A549 (cell line): ENCODE measurements around the gene RAX2. TPM values are rescaled to one million over a fixed set of nuclear protein-coding genes. Genes with fewer than 3 reads are reported as not detected.

ENCODE experiments used
- ATAC-seq, 2 experiments: fragments of 200-7000 bp in 1 of 2; fragments of >200 bp in 1 of 2; cut with Nextera tagmentation in 1 of 2; cut with Tn5 transposase in 1 of 2; 3 replicates each; pipeline versions ENCODE4 v1.8.0 to v1.9.1; 2018 to 2020; ENCODE audit warnings: mild to moderate bottlenecking in 1 of 2, moderate library complexity in 1 of 2
- CTCF ChIA-PET: fragments of 300-600 bp; sonication (Branson Sonifier 250); formaldehyde crosslinking; extraction: SDS; loops from one replicate; lab custom pipeline; 2021; ENCODE audit warnings: antibody characterized with exemption, inconsistent platforms; lab: Yijun Ruan, JAX
- POLR2A ChIA-PET: fragments of 350-600 bp; formaldehyde crosslinking; extraction: SDS; loops from one replicate; lab custom pipeline; 2021; ENCODE audit warnings: antibody characterized with exemption, inconsistent platforms; lab: Yijun Ruan, JAX
- DNase-seq, 2 experiments: peaks; one replicate each; pipeline versions ENCODE4 v3.0.0 to v3.0.0-alpha.2; 2011 to 2016; ENCODE audit warnings: low read depth in 1 of 2, low spot score in 1 of 2
- FAIRE-seq: peaks from 2 replicates; lab custom pipeline; 2011; peaks lifted over from hg19 to GRCh38; lab: Jason Lieb, UNC
- H3K27ac ChIP-seq, 2 experiments: fragments of >200 bp; sonication (Bioruptor Twin); formaldehyde crosslinking; 3 replicates each; pipeline ENCODE4 v1.5.1; 2016 to 2017
- H3K4me1 ChIP-seq: fragments of >200 bp; sonication (Bioruptor Twin); formaldehyde crosslinking; 3 replicates; pipeline ENCODE4 v1.6.1; 2016
- H3K4me2 ChIP-seq: fragments of >200 bp; sonication (Bioruptor Twin); formaldehyde crosslinking; 3 replicates; pipeline ENCODE4 v1.6.1; 2016
- H3K4me3 ChIP-seq: fragments of >200 bp; sonication (Bioruptor Twin); formaldehyde crosslinking; 3 replicates; pipeline ENCODE4 v1.5.1; 2016
- H3K9me3 ChIP-seq: fragments of >200 bp; sonication (Bioruptor Twin); formaldehyde crosslinking; 3 replicates; pipeline ENCODE4 v1.6.1; 2016
- CBX2 ChIP-seq: fragments of 200-600 bp; sonication (generic); IDR thresholded peaks from 2 replicates; pipeline ENCODE4 v1.6.1; 2016; ENCODE audit warnings: low read depth, mild to moderate bottlenecking, borderline replicate concordance
- EHMT2 ChIP-seq: fragments of 200-600 bp; sonication (generic); IDR thresholded peaks from 2 replicates; pipeline ENCODE4 v1.6.1; 2016; ENCODE audit warnings: antibody characterized with exemption, low read depth, mild to moderate bottlenecking, moderate library complexity
- FOSB ChIP-seq: fragments of 250-450 bp; sonication (Bioruptor Pico); IDR thresholded peaks from 2 replicates; pipeline ENCODE4 v1.5.0; 2020; ENCODE audit warnings: mild to moderate bottlenecking, moderate library complexity
- FOSL2 ChIP-seq, 2 experiments: fragments of 450-650 bp in 1 of 2; fragments of >200 bp in 1 of 2; sonication (Bioruptor Twin) in 1 of 2; formaldehyde crosslinking; IDR thresholded peaks; 2 replicates each; pipeline versions ENCODE4 v1.5.0 to v1.6.1; 2016 to 2020; ENCODE audit warnings: mild to moderate bottlenecking in 1 of 2, moderate library complexity in 1 of 2
- FOXS1 ChIP-seq: fragments of 250-450 bp; sonication (Bioruptor Pico); IDR thresholded peaks from 2 replicates; pipeline ENCODE4 v1.5.0; 2020; ENCODE audit warnings: mild to moderate bottlenecking, moderate library complexity
- HDAC2 ChIP-seq: fragments of 200-600 bp; sonication (generic); IDR thresholded peaks from 2 replicates; pipeline ENCODE4 v1.6.1; 2016
- JUN ChIP-seq, 2 experiments: fragments of >200 bp; sonication (Bioruptor Twin); formaldehyde crosslinking; IDR thresholded peaks; 2 replicates in 1 of 2; 3 replicates in 1 of 2; pipeline ENCODE4 v1.6.1; 2016 to 2017
- JUNB ChIP-seq: fragments of >200 bp; sonication (Bioruptor Twin); formaldehyde crosslinking; IDR thresholded peaks from 2 replicates; pipeline ENCODE4 v1.6.1; 2016
- MAZ ChIP-seq: fragments of 150-350 bp; IDR thresholded peaks from 2 replicates; pipeline ENCODE4 v1.6.1; 2014; ENCODE audit warnings: antibody characterized with exemption, low read depth, low read length, borderline replicate concordance
- MYC ChIP-seq: IDR thresholded peaks from 2 replicates; pipeline ENCODE4 v1.6.1; 2012; ENCODE audit warnings: mild to moderate bottlenecking, inconsistent platforms, low read length, improper control_type of control experiment, borderline replicate concordance
- NFE2L2 ChIP-seq: fragments of 150-350 bp; conservative IDR thresholded peaks from 2 replicates; pipeline ENCODE4 v1.6.1; 2014; ENCODE audit warnings: low read length
- NPAS2 ChIP-seq: fragments of 250-450 bp; sonication (Bioruptor Pico); IDR thresholded peaks from 2 replicates; pipeline ENCODE4 v1.8.0; 2022; ENCODE audit warnings: mild to moderate bottlenecking, moderate library complexity, borderline replicate concordance
- SMC3 ChIP-seq: fragments of >200 bp; sonication (Bioruptor Twin); formaldehyde crosslinking; IDR thresholded peaks from 3 replicates; pipeline ENCODE4 v1.6.1; 2018; ENCODE audit warnings: inconsistent platforms
- SREBF2 ChIP-seq: fragments of 450-650 bp; IDR thresholded peaks from 2 replicates; pipeline ENCODE4 v1.6.1; 2014; ENCODE audit warnings: mild to moderate bottlenecking, moderate library complexity
- ZFP36 ChIP-seq: fragments of 450-650 bp; IDR thresholded peaks from 2 replicates; pipeline ENCODE4 v1.6.1; 2014; ENCODE audit warnings: borderline replicate concordance; ENCODE audit not compliant: partially characterized antibody
- WGBS: methylation state at CpG from one replicate; pipeline ENCODE4 v1.1.6; 2017; ENCODE audit errors: missing lambda C conversion rate; 5-methylcytosine and 5-hydroxymethylcytosine counted together
- polyA plus RNA-seq, 4 experiments: library from polyadenylated mRNA; depleted of rRNA in 3 of 4; stranded (reverse); fragments of >200 nt; fragmentation: RNase III in 1 of 4; extraction: RNeasy Plus Mini Kit Qiagen cat#74134 plus additional on column Dnase treatment in 1 of 4; gene quantifications; 2 replicates in 3 of 4; 3 replicates in 1 of 4; pipeline ENCODE4 v1.2.3, GENCODE V29; 2011 to 2017
- TF ChIP-seq, protein P1 (sequence below): fragments of 250-450 bp; sonication (Bioruptor Pico); IDR thresholded peaks from 2 replicates; pipeline ENCODE4 v1.5.0; 2021; ENCODE audit warnings: mild to moderate bottlenecking, moderate library complexity, borderline replicate concordance
- TF ChIP-seq, protein P2 (sequence below): IDR thresholded peaks from 2 replicates; pipeline ENCODE4 v1.6.1; 2012
- TF ChIP-seq, protein P3 (sequence below): fragments of >200 bp; sonication (Bioruptor Twin); formaldehyde crosslinking; IDR thresholded peaks from 3 replicates; pipeline ENCODE4 v1.5.1; 2016
- TF ChIP-seq, protein P4 (sequence below): fragments of >200 bp; sonication (Bioruptor Twin); formaldehyde crosslinking; IDR thresholded peaks from 2 replicates; pipeline ENCODE4 v1.6.1; 2016

The RAX2 gene
- polyA plus RNA-seq, 2 of the 4 experiments (the other 2 are of a cell fraction), result not detected

DNA sequence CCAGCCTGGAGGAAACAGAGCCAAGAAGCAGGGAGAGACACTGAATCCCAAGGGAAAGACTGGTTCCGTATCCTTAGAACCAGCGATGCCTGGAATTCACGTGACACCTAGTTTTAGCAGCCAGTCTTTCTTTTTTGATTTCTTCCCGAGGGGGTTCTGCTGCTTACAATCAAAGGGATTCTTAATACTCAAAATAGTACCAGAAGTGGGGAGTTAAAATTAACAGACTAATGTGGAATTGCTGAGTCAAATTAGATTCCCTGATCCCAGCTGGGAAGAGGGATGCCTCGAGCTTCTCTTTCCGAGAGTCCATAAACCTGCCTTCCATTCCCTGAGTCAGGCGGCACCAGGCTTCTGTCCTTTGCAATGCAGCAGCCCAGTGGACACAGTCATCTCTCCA is 18.9 kb upstream of the RAX2 start:
- no peak overlapping the region for H3K4me3 ChIP-seq
- TF ChIP-seq HDAC2 (no peak), SREBF2 (no peak), JUNB (no peak), JUN (IDR thresholded peaks at IDR 0.05) (no peak), ZFP36 (no peak), SMC3 (no peak), FOXS1 (CRISPR knock-in tag) (no peak), MAZ (no peak), MYC (no peak), NPAS2 (CRISPR knock-in tag) (no peak), CBX2 (no peak), NFE2L2 (no peak), FOSL2 (IDR thresholded peaks at IDR 0.05) (no peak), FOSL2 (CRISPR knock-in tag; IDR thresholded peaks at IDR 0.05) (no peak)
- TF ChIP-seq, protein P1, sequence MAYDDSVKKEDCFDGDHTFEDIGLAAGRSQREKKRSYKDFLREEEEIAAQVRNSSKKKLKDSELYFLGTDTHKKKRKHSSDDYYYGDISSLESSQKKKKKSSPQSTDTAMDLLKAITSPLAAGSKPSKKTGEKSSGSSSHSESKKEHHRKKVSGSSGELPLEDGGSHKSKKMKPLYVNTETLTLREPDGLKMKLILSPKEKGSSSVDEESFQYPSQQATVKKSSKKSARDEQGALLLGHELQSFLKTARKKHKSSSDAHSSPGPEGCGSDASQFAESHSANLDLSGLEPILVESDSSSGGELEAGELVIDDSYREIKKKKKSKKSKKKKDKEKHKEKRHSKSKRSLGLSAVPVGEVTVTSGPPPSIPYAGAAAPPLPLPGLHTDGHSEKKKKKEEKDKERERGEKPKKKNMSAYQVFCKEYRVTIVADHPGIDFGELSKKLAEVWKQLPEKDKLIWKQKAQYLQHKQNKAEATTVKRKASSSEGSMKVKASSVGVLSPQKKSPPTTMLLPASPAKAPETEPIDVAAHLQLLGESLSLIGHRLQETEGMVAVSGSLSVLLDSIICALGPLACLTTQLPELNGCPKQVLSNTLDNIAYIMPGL, result no peak
- TF ChIP-seq, protein P2, sequence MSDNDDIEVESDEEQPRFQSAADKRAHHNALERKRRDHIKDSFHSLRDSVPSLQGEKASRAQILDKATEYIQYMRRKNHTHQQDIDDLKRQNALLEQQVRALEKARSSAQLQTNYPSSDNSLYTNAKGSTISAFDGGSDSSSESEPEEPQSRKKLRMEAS, result no peak
- TF ChIP-seq, protein P3, sequence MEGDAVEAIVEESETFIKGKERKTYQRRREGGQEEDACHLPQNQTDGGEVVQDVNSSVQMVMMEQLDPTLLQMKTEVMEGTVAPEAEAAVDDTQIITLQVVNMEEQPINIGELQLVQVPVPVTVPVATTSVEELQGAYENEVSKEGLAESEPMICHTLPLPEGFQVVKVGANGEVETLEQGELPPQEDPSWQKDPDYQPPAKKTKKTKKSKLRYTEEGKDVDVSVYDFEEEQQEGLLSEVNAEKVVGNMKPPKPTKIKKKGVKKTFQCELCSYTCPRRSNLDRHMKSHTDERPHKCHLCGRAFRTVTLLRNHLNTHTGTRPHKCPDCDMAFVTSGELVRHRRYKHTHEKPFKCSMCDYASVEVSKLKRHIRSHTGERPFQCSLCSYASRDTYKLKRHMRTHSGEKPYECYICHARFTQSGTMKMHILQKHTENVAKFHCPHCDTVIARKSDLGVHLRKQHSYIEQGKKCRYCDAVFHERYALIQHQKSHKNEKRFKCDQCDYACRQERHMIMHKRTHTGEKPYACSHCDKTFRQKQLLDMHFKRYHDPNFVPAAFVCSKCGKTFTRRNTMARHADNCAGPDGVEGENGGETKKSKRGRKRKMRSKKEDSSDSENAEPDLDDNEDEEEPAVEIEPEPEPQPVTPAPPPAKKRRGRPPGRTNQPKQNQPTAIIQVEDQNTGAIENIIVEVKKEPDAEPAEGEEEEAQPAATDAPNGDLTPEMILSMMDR, result no peak
- TF ChIP-seq, protein P4, sequence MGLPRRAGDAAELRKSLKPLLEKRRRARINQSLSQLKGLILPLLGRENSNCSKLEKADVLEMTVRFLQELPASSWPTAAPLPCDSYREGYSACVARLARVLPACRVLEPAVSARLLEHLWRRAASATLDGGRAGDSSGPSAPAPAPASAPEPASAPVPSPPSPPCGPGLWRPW, result no peak
- no peak overlapping the region for H3K27ac ChIP-seq
- 72% methylated on average over 7 of the region's 7 CpGs for WGBS
- FAIRE-seq (no peak), DNase-seq (no peak), ATAC-seq (no peak)
- ChIA-PET POLR2A (no interaction called here), CTCF (interaction anchor here (1.3 kb wide), 1 partner anchor 30 kb away, joined by 4 read pairs; no protein-coding TSS in a partner anchor)
- no peak overlapping the region for H3K4me2 ChIP-seq
- H3K4me1 ChIP-seq, result no peaks in the 10 kb centered on the region
- no peaks in the 10 kb centered on the region for H3K9me3 ChIP-seq

DNA sequence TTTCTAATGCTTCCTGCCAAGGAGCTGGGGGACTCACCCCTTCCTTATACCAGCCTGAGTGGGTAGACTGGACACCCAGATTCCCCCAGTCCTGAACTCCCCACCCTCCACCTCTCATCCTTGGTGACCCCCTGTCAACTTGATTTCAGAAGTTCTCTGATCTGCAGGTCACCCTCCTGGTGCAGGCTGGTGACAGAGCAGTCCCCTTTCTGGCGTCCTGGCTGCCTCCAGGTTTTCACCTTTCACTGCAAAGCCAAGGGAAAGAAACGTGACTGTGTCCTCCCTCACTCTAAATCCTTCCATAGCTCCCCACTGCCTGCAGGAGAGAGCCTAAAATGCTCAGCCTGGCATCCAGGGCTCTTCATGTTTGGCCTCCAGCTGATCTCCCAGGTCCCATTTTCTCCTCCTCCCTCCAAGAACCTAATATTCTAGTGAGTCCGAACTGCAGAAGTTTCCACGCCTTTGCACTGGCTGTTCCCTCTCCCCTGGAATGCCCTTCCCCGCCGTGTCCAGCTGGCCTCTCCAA is 18.2 kb upstream of the RAX2 start:
- Histone ChIP-seq H3K4me3 (no peak overlapping the region), H3K4me2 (no peak overlapping the region), H3K9me3 (no peaks in the 10 kb centered on the region), H3K27ac (no peak overlapping the region), H3K4me1 (peaks cover under 1% of the 10 kb centered on the region; the same call in 1 of the 3 replicates)
- CTCF ChIA-PET, result interaction anchor here (1.3 to 1.8 kb wide), 2 partner anchors 31 kb away, joined by 4 to 5 read pairs; no protein-coding TSS in a partner anchor
- no peak for FAIRE-seq
- 32% methylated on average over 6 of the region's 6 CpGs for WGBS
- ATAC-seq, result no peak
- TF ChIP-seq FOSB (CRISPR knock-in tag) (no peak), EHMT2 (no peak)
- POLR2A ChIA-PET, result interaction anchor here (1.0 kb wide), 1 partner anchor 195 kb away, joined by 7 read pairs; the partner anchor contains the start of gene EEF2
- DNase-seq, result no peak
